GM12801 (cell line): Measurements from ENCODE around the gene GRIA1.

ENCODE experiments used
- TF ChIP-seq, protein P1 (sequence below): IDR thresholded peaks from one replicate; pipeline ENCODE4 v1.5.1; 2011; ENCODE audit warnings: control low read depth; ENCODE audit not compliant: insufficient read length; ENCODE audit errors: extremely low read depth

Gene GRIA1

DNA sequence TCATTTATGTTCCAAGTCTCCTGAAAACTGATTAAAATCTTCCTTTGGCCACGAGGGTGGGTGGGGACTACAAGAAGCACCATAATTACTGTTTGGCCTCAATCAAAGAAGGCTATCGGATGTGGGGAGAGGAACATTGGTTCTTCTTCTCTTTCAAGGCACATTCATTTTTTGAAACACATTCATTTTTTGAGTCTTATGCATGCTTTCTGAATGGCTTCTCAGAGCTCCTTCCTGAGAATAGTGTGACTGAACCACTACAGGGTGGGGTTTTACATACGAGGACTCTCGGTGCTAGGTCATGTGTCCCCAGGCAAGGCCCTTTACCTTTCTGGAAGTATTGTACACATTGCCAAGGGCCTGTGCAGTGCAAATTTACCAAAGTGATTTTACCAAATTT is 7.0 kb upstream of the GRIA1 start:
- TF ChIP-seq, protein P1, sequence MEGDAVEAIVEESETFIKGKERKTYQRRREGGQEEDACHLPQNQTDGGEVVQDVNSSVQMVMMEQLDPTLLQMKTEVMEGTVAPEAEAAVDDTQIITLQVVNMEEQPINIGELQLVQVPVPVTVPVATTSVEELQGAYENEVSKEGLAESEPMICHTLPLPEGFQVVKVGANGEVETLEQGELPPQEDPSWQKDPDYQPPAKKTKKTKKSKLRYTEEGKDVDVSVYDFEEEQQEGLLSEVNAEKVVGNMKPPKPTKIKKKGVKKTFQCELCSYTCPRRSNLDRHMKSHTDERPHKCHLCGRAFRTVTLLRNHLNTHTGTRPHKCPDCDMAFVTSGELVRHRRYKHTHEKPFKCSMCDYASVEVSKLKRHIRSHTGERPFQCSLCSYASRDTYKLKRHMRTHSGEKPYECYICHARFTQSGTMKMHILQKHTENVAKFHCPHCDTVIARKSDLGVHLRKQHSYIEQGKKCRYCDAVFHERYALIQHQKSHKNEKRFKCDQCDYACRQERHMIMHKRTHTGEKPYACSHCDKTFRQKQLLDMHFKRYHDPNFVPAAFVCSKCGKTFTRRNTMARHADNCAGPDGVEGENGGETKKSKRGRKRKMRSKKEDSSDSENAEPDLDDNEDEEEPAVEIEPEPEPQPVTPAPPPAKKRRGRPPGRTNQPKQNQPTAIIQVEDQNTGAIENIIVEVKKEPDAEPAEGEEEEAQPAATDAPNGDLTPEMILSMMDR, result no peak

DNA sequence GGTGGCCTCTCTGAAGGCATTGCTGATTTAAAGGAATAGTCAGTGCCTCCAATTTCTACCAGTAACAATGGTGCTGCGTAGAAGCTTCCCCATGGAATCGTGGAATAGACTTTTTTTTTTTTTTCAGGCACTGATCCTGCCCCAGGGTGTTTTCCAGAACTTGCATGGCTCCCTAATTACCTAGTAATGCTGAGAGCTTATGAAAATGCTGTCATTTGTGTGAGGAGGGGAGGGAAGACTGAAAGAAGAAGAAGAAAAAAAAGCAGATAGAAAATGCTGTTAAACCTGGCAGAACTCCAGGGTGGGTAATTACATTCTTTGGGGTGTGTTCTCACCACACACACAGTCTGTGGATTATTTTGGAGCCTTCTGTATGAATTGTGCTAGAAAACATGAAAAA is 4.8 kb upstream of the GRIA1 start:
- TF ChIP-seq, protein P1, result no peak

DNA sequence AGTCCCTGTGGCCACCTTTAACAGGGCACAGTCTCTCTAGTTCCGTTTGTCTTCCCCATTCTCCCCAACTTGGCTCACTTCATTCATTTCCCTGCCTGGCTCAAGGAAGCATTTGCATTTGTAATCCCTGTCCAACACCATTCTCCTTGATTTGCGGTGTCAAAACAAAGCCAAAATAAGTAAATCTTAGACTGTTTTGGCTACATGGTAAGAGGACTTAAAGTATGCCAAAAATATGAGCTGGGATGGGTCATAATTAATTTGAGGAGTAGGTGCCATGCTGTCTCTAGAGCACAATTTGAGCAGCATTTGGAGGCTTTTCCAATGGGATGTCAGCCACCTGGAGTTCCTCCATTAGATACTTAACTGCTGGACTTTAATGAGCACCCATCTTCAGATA is 3.7 kb upstream of the GRIA1 start:
- TF ChIP-seq, protein P1, result no peak

DNA sequence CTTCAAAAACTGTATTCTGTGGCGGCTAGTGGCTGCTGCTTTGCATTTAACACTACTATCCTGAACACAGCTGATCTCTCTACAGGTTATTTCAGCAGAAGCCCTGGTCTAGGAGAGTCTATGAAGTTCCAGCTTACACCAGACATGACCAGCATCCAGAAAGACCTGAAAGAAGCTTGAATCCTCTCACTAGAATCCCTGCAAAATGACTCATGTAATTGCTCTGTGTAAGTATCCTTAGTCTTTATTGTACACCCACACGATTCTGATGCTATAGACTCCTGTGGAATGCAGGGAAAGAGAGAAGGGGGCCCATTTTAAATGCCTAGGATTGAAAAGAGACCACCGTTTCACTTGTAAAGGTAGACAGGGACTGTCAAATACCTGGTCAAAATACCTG is 859 bp upstream of the GRIA1 start:
- TF ChIP-seq, protein P1, result no peak

DNA sequence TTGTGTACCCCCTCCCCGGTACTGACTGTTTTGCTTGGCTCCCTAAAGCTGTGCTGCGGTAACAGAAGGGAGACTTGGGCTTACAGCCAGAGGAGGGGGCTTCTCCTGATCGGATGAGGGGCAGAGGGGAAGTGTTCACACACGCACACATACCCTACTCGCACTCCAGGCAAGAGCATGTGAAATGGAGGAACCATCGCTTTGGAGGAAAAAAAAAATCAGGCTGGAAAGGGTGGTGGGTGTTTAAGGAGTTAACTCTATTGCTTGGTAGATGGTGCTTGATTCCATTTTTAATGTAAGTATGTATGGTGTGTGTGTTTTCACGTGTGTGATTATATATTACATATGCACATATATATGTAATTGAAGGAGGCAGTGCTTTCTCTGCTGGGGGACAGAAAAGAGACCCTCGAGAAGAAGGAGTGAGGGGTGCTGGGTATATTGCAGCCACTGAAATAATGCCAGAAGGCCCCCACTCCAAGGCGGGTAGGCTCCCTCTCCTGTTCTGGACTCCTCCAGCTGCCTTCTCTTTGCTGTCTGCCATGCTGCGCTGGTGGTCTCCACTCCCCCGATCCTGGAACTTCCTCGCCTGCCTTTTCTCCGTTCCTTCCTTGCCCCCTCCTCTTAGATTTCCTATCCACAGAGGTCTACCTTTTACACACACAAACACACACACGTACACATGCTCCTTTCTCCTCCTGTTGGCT is 721 bp downstream of the GRIA1 start:
- TF ChIP-seq, protein P1, result no peak

DNA sequence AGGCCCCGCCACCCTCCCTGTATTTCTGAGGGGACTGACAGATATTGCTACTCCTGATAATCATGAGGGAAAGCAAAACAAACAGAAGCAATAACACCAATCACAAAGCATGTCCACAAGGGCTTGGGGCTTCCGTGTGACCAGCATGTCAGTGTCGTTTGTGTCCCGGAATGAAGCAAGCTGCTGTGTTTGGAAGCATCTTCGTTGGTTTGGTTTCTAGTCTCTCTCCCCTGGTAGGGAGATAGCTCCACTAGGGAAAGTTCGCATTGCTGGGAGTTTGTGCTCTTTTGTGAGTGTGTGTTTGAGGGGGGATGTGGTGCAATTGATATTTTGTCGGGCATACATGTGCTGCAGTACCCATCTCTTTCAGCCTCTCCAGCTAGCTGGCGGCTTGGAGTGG is 1.4 kb downstream of the GRIA1 start:
- TF ChIP-seq, protein P1, result no peak

DNA sequence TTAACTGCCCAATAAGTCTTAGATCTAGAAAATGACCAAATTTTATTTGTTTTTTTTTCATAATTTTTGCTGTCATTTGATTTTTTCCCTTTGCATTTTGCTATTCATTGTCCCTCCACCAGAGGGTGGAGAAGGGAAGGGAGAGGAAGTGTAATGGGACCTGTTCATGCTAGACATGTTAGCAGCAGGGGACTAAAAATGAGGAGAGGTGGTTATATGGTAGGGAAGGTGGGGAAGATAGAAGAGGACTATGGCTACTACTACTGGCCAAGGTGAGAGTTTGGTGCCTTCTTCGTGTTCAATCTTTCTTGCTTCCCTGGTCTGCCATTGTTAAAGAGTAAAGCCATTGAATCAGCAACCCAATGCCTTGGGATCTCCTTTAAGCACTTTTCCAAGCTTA is 6.4 kb downstream of the GRIA1 start:
- TF ChIP-seq, protein P1, result no peak
